Measurements from ENCODE around the gene GRM7.

Gene GRM7

DNA sequence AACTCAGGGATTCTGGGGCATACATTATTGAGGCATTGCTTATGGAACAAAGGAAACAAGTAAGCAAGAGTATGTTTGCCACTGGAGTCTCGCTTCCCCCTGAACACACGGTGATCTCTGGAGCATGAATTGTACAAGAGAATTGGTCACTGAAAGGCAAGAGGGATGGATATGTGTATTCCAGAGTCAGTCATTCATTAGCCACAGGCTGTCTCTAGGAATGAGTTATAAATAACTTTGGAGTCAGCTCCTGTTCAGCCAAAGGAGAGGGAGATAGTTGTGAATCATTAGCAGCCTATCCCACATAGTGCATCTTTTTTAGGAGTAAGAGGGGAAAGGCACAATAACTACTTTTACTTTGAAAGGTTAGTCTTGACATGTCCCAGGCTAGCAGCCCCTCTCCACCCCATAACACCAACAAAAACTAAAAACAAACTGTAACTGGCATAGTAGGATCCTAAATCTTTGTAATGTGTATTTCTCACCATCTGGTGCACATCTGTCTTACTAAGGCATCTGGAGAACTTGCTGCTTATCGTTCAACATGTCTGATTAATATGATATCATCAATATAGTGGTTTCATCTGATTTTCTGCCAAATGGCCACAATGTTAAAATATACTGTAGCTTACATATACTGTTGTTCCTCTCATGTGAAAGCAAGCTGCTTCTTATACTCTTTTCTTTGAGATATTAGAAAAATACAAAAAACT lies 462.2 kb downstream of the GRM7 start:
- no peak for DNase-seq

DNA sequence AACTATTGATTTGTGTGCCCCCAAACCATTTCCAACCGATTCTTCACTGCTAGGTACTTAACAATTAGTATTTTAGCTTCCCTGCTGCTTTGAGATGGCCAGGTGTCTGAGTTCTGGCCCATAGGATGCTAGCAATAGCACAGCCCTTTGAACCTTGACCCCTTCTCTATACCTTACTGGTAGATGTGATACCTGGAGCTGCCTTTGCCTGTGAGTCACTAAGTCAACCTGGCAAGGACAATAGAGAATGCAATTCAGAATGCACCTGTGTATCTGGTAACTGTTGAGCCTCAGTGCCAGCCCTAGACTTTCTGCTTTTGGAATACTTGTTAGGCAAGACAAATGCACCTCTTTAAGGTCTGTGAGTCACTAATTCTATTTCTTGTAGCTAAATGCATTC lies 467.4 kb downstream of the GRM7 start:
- no peak for DNase-seq

DNA sequence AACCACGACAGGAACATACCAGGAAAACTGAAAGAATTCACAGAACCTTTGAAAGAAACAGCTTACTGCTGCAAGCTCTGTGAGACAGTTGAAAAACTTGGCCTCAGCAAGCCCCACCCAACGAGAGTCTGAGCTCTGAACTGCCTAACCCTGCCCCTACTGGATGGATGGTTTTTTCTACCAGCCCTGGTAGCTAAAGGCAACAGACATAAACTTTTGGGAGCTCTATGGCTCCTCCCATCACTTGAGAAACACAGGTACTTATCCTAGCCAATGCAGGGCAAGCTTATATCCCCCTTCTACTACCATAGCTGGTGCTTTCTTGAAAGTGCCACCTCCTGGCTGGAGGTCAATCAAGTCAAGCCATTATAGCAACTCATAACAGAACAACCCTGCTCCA lies 471.8 kb downstream of the GRM7 start:
- no peak for DNase-seq

DNA sequence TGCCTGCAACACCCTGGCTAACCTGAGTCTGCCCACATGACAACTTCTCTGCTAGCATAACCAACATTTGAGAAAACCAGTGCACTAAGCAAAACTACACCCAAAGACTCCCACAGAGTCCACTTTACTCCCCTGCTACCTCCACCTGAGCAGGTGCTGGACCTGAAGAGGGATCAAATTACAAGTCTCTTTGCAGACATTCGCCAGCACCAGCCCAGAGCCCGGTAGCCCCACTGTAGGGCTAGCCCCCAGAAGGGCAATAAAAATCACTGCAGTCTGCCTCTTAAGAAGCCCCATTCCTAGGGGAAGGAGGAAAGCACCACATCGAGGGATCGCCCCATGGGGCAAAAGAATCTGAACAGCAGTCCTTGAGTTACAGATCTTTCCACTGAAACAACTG lies 472.2 kb downstream of the GRM7 start:
- no peak for DNase-seq

DNA sequence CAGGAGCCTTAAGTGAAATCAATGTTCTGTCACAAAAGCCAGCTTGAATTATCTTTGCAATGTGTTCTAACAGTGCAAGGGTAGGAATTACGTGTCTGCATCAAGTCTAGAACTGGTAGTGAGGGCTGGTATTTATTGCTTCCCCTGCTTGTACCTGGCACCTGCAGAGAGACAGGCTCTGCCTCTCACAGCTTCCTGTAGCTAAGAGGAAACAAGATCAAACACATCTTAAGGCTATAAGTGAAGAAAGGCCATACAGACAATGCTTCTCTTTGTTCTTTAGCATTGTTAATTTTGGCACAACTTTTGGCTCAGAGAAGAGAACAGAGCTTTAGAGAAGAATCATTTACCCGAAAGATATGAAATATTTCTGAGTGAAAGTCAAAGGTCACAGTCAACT lies 479.9 kb downstream of the GRM7 start:
- DNase-seq: no peak

DNA sequence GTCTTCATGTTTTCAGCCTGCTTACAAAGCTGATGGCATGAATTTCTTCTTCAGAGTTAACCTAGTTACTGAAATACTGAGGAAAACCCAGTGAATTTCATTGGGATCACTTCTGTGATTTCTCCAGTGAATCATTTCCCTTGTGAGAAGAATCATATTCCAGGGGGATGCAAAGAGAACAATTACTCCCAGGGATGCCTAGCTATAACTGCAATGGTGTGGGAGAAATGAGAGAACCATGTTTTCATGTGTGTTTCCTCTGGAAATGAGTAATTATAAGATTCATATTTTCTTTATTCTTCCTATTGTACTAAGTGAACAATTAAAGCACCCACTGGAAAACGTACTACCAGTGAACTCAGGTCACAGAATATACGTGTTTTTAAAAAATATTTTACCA lies 485.4 kb downstream of the GRM7 start:
- DNase-seq: no peak

DNA sequence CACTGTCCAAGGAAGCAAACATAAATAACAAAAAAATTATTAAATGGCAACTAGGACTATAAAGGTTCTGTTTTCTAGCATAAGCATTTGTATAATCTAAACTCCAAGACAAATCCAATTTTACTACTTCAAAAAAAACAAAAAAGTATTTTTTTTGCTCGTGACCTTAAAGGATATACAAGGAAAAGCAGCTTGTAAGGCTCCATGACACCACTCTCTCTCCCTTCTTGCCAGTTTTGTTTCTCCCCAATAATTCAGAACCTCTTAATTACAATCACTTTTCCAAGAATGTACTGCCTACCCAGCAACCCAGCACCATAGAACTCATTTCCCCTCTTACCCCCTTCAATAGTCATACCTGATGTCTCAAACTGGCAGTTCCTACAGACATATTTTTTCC lies 496.2 kb downstream of the GRM7 start:
- no peak for DNase-seq

DNA sequence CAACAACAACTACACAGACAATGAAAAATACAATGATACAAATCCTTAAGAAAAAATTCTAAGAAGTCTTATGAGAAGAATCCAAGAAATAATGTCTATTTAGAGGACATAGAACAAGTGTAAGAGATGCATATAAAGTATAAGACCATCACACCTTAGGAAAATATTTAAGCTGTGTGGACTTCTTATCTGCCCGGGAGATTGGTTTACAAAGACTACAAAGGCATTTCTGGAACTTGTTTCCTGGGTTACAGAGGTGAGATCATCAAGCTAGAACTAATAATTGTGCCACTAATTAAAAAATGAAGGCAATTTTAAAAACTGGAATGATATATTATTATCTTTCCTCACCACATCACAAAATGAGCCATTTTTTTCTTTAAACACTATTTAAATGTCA lies 507.1 kb downstream of the GRM7 start:
- DNase-seq: no peak

DNA sequence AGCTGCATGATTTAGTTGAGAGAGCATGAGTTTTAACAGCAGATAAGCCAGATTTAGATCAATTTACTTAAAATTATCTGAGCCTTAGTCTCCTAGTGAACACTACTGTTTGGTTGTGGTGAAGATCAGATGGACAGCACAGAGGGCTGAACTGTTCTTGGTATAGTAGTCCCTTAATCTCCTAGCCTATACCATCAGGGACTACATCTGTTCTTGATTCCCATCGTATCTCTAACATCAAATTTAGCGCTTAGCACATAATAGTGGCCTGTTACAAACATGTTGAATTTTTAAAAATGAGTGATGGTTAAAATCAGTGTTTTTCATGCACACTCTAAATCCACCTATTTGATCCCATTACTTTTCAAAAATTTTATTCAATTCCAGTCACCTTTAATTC lies 507.7 kb downstream of the GRM7 start:
- DNase-seq: no peak

DNA sequence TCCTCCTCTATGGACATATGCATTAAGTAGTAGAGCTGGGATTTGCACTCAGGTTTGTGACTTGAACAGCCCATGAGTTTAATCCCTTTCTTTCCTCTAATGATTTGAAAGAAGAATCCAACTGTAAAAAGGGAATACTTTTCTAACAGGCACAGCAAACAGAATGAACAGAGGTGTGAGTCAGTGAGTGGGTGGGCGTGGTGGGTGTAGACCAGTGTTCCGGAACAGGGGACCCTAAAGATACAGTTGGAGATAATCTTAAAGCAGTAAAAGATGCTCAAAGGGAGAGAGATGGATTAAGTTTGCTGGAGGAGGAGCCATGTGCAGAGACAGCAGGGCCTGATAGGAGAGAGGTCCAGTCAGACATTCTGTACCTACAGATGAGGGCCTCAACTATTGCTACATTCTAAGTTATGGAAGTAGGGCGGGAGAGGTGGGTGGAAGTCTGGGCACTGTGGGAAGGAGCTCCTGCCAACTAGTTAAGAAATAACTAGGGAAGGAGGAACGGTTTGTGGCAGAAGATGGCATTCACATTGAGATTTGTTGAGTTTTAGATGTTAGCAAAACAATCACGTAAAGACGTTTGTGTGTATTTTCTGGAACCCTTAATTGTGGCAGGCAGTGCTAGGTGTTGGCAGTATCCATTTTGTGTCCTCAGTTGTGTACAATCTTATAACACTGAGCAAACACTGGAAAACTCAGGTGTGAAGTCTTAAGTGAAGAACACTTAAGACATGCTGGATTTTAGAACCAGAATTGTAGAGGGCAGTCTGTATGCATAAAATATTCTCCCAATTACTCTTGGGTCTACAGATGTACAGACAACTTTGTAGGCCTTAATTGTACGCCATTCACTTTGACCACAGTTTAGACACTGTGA lies 511.0 kb downstream of the GRM7 start:
- DNase-seq: no peak

DNA sequence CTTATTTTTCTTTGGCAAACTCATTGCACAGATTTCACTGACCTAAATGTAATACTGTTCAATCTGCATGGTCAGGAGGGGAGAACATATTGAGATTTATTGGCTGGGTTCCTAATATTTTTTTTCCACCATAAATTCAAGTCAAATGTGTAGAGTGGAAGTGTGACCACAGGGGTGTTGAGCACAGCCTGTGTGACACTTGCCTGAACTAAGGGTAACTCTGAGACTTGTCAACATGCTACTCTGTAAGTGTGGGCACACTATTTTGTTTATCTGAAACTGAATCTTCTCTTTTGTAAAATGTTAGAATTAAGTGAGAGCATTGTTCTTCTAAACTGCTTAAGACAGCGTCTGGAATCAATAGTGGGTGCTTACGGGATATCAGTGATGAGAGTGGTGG lies 516.2 kb downstream of the GRM7 start:
- no peak for DNase-seq

DNA sequence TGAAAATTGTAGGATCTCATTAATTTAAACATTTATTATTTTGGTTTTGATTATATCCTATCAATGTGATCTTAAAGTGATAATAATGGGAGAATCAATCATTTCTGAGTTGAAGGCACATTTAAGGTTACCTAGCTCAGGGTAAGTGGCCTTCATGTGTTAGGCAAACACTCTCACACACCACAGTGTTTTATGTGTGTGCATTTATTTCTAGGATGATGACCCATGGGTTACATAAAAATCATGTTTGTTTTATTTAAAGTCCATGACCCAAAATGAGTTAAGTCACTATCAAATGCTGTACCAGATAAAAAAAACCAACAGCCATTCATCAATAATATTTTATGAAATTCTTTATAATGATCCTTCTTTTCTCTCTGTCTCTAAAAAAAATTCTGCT lies 520.8 kb downstream of the GRM7 start:
- no peak for DNase-seq

DNA sequence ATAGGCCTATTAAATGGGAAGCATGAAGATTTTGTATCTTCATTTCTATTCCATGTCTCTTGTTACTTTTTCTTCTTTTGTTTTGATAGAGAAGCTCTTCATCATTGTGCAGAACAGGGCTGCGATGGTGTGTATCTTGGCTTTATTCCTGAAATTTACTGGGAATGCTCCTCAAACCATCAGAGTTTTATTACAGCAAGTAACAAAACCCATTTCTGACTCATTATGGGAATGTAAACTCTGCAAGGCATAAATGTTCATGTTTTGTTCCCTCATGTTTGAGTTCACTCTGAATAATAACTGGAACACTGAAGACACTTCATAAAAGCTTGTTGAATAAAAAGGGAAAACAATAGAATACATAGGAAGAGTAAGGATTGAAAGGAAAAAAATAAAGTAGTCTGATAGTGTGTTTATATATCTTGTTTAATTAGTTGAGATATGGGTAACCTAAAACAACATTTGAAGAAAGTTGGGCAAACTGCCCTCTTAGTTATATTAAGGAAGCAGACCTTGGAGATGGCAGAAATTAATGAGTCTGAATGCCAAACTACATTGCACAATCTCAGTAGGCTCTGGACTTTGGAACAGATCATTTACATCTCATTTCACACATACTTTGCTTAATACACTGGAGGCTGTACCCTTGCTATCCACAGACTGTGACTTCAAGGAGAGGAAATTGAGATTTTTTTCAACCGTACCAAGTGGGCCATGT lies 521.5 kb downstream of the GRM7 start:
- no peak for DNase-seq

DNA sequence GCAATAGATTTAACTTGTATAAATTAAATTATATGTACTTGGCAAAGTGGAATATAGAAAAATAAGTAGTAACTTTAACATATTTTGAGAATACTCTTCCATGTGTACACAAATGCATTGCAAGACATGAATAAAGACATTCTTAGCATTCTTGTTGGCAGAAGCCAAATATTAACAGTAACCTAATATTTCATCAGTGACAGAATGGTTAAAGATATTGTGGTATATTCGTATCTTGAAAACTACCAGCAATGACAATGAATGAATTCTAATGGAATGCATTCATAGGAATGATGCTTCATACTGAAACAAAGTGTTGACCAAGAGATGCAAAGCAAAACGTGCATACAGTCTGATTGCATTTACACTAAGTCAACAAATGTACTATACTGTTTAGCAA lies 524.7 kb downstream of the GRM7 start:
- DNase-seq: no peak

DNA sequence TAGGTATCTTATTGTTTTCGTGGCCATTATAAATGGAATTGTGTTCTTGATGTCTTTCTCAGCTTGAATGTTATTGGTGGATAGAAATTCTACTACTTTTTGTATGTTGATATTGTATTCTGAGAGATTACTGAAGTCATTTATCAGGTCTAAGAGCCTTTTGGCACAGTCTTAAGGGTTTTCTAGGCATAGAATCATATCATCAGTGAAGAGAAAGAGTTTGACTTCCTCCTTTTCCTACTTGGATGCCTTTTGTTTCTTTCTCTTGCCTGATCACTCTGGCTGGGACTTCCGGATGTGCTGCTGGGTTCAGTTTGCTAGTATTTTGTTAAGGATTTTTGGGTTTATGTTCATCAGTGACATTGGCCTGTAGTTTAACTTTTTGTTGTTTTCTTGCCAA lies 527.1 kb downstream of the GRM7 start:
- DNase-seq: no peak

DNA sequence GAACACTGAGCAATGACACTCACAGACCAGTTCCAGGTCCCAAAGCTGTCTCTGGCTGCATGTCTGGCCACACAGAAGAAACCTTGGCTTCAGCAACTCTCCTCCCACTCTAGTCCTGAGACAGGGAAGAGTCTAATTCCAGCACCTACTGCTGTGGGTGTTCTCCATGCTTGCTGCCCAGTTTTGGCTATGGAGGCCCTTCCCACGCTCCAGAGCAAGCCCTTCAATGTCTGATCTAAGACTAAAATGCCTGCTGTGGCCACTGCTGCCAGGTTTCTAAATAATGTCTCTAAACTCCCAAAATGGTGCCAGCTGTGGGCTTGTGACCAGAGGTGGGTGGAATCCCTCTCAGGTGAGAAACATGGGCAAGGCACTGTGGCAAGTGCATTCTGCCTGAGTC lies 531.3 kb downstream of the GRM7 start:
- no peak for DNase-seq

DNA sequence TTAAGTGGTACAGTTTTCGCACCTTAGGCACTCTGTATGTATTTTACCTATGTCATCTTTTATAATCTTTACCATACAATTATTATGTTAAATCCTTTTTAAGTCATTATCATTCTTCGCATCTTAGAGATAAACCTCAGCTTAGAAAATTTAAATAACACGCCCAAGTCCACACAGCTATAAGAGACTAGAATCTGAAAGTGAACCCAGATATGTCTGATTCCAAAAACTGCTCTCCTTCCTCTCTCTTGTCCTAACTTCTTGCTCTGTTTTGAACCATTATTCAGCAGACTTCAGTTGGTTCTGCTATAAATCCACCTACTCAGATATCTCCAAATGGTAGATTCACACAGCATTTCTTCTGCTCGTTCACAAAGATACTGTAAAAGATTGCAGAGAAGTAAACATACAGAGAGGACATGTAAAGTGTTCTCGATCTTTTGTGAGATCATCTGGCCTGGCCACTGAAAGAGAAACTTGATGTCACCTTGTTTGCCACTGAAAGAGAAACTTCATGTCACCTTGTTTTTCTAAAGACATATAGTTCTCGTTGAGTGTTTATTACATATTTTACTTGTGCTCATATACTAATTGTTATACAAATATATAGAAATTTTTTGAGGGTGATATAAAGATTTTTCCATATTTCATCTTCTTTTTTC lies 533.2 kb downstream of the GRM7 start:
- DNase-seq: no peak

DNA sequence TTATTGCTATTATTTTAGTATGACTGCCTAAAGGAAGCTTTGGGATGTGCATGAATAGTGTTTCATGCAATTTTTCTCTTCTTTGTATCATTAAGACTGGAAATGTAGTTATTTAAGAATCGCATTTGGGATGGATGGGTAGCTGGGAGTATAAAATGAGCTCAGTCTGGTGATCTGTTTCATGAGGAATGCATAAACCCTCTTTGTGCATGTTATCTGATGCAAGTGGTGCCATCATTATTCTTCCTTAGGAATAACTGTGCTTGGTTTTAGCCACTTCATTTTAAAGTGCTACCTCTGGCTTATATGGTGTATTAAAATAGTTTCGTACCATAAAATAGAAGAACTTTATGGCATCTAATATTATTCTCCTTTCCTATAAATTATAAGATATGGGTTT lies 535.6 kb downstream of the GRM7 start:
- no peak for DNase-seq

DNA sequence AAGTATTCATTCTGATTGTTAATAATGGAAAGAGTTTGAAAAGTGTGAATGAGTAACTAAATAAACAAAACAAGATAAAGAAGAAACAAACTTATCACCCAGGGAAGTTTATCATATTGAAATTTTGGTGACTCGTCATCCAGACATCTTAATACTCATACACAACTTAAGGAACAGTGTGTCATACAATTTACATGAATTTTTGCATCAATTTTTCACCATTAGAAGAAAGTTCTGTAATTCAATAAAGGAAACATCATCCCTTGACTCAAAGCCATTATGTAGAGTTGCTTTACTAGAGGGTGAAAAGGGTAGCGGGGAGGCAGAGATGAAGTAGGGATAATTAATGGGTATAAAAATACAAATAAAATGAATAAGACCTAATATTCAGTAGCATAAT lies 536.2 kb downstream of the GRM7 start:
- DNase-seq: no peak

DNA sequence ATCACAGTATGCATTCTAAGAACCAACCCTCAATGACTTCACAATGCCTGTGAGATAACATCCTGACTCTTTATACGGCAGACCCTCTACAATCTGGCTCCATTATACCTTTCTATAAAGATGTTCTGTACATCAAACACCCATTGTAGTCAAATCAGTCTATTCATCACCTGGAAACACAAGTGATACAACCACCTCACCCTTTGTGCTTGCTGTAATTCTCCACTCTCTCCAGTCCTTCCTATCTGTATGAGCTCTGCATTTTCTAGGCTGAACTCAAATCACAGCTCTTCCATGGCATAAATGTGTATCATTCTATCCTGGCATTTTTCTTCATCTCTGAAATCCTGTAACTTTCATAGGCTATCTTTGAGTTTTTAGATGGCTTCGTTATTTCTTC lies 539.4 kb downstream of the GRM7 start:
- no peak for DNase-seq

DNA sequence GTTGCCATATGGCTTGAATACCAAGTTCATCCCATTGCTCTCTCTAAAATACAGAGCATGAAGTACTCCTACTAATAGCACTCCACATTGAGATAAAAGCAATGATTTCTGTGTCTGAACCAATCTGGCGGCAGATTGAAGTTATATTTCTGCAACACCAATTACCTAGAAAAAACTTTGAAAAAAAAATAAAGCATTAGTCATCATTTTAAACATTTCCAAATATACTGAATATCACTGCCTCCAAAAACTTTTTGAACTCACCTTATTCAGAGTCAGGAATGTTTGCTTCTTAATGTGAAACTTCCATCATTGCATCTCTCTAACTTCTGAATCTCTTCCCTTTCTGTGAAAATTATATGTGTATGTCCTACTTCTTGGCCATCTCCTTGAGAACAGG lies 540.5 kb downstream of the GRM7 start:
- no peak for DNase-seq

DNA sequence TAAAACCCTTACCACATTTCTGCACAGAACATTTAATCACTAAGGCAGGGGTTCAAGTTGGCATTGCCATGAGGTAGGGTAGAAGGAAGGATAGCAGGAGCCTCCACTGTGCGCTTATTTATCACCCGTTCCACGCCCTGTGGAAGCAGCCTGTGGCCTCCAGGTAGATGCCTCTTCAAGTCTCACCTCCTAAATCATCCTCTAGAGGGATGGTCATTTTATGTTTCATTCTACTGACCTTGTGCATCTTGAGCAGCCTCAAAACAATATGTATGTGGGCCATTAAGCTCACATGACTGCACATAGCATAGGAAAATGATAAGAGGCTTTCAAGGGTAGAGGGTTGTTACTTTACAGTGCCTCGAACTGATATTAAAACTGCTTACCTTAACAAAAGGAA lies 546.2 kb downstream of the GRM7 start:
- DNase-seq: no peak

DNA sequence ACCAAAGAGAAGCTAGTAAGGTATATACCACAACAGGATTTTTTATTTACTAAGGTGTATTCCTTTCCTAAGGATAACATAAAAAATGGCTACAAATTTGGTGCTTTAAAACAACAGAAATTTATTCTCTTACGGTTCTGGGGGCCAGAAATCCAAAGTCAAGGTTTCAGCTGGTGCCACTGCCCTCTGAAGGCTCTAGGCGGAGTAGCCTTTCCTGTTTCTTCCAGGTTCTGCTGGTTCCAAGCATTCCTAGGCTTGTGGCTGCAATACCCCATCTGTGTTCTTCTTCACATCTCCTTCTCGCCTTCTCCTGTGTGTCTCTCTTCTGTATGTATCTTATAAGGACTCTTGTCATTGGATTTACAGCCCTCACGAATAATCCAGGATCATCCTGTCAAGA lies 549.9 kb downstream of the GRM7 start:
- no peak for DNase-seq
